H1 (cell line): Measurements from ENCODE around the gene PDZD8. TPM values are rescaled to one million over a fixed set of nuclear protein-coding genes. Genes with fewer than 3 reads are reported as not detected.
"Not testable (repeated sequence)": the region's sequence is repeated elsewhere in the genome, so short reads cannot be mapped to it uniquely, and the experiment has no call there.

Experiments
- CTCF ChIA-PET: fragments of 300-600 bp; sonication (Branson Sonifier 250); formaldehyde crosslinking; loops from one replicate; lab custom pipeline; 2021; ENCODE audit not compliant: partially characterized antibody; lab: Charles Lee
- POLR2A ChIA-PET: fragments of 300-600 bp; sonication (Branson Sonifier 250); formaldehyde crosslinking; loops from one replicate; lab custom pipeline; 2021; ENCODE audit warnings: inconsistent platforms; ENCODE audit not compliant: partially characterized antibody; lab: Charles Lee
- DNase-seq, 2 experiments: peaks; one replicate each; pipeline versions ENCODE4 v3.0.0 to v3.0.0-alpha.2; 2010 to 2022; ENCODE audit warnings: low spot score in 2 of 2, low read depth in 1 of 2, mixed read lengths in 1 of 2
- FAIRE-seq: peaks from 2 replicates; lab custom pipeline; 2011; peaks lifted over from hg19 to GRCh38; lab: Jason Lieb, UNC
- H2AFZ ChIP-seq: 2 replicates; pipeline ENCODE4 v1.8.1; 2012; ENCODE audit warnings: low read length, inconsistent platforms
- H2AK5ac ChIP-seq: 2 replicates; pipeline ENCODE4 v1.6.1; 2013; ENCODE audit warnings: low read depth, low read length
- H2BK120ac ChIP-seq: replicated peaks from 2 replicates; pipeline ENCODE3; 2013; ENCODE audit warnings: low read depth, low read length, inconsistent platforms
- H2BK12ac ChIP-seq: 2 replicates; pipeline ENCODE4 v1.6.1; 2013; ENCODE audit warnings: low read depth, low read length
- H2BK15ac ChIP-seq: 2 replicates; pipeline ENCODE4 v1.6.1; 2013; ENCODE audit warnings: low read length
- H2BK20ac ChIP-seq: 2 replicates; pipeline ENCODE4 v1.6.1; 2013; ENCODE audit warnings: low read length
- H2BK5ac ChIP-seq: 2 replicates; pipeline ENCODE4 v1.6.1; 2013; ENCODE audit warnings: low read depth, low read length
- H3K14ac ChIP-seq: 2 replicates; pipeline ENCODE4 v1.6.1; 2013; ENCODE audit warnings: inconsistent platforms; ENCODE audit not compliant: insufficient read length
- H3K18ac ChIP-seq: 2 replicates; pipeline ENCODE4 v1.6.1; 2013; ENCODE audit warnings: low read length; ENCODE audit errors: extremely low read depth
- H3K23ac ChIP-seq: 2 replicates; pipeline ENCODE4 v1.6.1; 2013; ENCODE audit warnings: inconsistent platforms; ENCODE audit not compliant: insufficient read length
- H3K23me2 ChIP-seq: 2 replicates; pipeline ENCODE4 v1.6.1; 2013; ENCODE audit warnings: low read depth, low read length
- H3K27ac ChIP-seq: 2 replicates; pipeline ENCODE4 v1.6.1; 2011; ENCODE audit warnings: low read depth, low read length, inconsistent platforms
- H3K27me3 ChIP-seq, 4 experiments: replicated peaks in 1 of 4; 1 replicate in 1 of 4; 2 replicates in 3 of 4; pipeline versions ENCODE4 v1.6.1 to v1.8.1; 2011 to 2013; ENCODE audit warnings: low read length in 3 of 4, mild to moderate bottlenecking in 3 of 4, inconsistent platforms in 2 of 4, mixed read lengths in 2 of 4, moderate library complexity in 1 of 4; ENCODE audit not compliant: control insufficient read depth in 3 of 4, insufficient read depth in 3 of 4; ENCODE audit errors: extremely low read depth in 1 of 4
- H3K36me3 ChIP-seq, 4 experiments: 2 replicates each; pipeline versions ENCODE4 v1.6.1 to v1.8.1; 2011 to 2013; ENCODE audit warnings: mild to moderate bottlenecking in 4 of 4, low read length in 3 of 4, moderate library complexity in 2 of 4, control low read depth in 1 of 4, inconsistent platforms in 1 of 4; ENCODE audit not compliant: insufficient read depth in 4 of 4, control insufficient read depth in 2 of 4
- H3K4ac ChIP-seq: replicated peaks from 2 replicates; pipeline ENCODE3; 2013; ENCODE audit warnings: low read length, low read depth, mixed read lengths, inconsistent platforms; ENCODE audit not compliant: insufficient read length
- H3K4me1 ChIP-seq, 4 experiments: replicated peaks in 1 of 4; 1 replicate in 1 of 4; 2 replicates in 3 of 4; pipeline versions ENCODE4 v1.6.1 to v1.8.1; 2011 to 2013; ENCODE audit warnings: low read length in 3 of 4, inconsistent platforms in 2 of 4, mixed read lengths in 1 of 4; ENCODE audit not compliant: insufficient read depth in 4 of 4, control insufficient read depth in 3 of 4
- H3K4me2 ChIP-seq, 2 experiments: 2 replicates each; pipeline versions ENCODE4 v1.6.1 to v1.8.1; 2011 to 2013; ENCODE audit warnings: low read depth in 2 of 2, low read length in 2 of 2, control low read depth in 1 of 2, inconsistent platforms in 1 of 2, mild to moderate bottlenecking in 1 of 2; ENCODE audit not compliant: insufficient read depth in 1 of 2
- H3K4me3 ChIP-seq, 4 experiments: fragments of 200-600, 300-600 bp in 1 of 4; sonication (generic), shearing (Covaris generic), sonication (Bioruptor Twin) in 1 of 4; 2 replicates each; pipeline versions ENCODE4 v1.5.1 to v1.8.1; 2011 to 2016; ENCODE audit warnings: low read length in 4 of 4, low read depth in 3 of 4, control low read depth in 2 of 4, inconsistent platforms in 2 of 4, mild to moderate bottlenecking in 2 of 4, mixed read lengths in 1 of 4, moderate library complexity in 1 of 4; ENCODE audit not compliant: insufficient read depth in 2 of 4; ENCODE audit errors: extremely low read depth in 1 of 4
- H3K56ac ChIP-seq: replicated peaks from 2 replicates; pipeline ENCODE3; 2013; ENCODE audit warnings: low read depth, mild to moderate bottlenecking, mixed read lengths, low read length, inconsistent platforms; ENCODE audit not compliant: insufficient read length
- H3K79me1 ChIP-seq: 2 replicates; pipeline ENCODE4 v1.6.1; 2013; ENCODE audit warnings: low read depth, low read length, control low read depth
- H3K79me2 ChIP-seq, 2 experiments: 2 replicates each; pipeline versions ENCODE4 v1.6.1 to v1.8.1; 2012 to 2013; ENCODE audit warnings: low read length in 2 of 2, mild to moderate bottlenecking in 2 of 2, inconsistent platforms in 1 of 2; ENCODE audit not compliant: insufficient read depth in 2 of 2, control insufficient read depth in 1 of 2
- H3K9ac ChIP-seq, 4 experiments: replicated peaks in 1 of 4; 1 replicate in 1 of 4; 2 replicates in 3 of 4; pipeline versions ENCODE4 v1.6.1 to v1.8.1; 2011 to 2013; ENCODE audit warnings: low read depth in 3 of 4, low read length in 3 of 4, control low read depth in 2 of 4, mild to moderate bottlenecking in 2 of 4, moderate library complexity in 2 of 4, inconsistent platforms in 1 of 4; ENCODE audit errors: extremely low read depth in 1 of 4
- H3K9me3 ChIP-seq, 2 experiments: 2 replicates each; pipeline versions ENCODE4 v1.6.1 to v1.8.1; 2012 to 2013; ENCODE audit warnings: mild to moderate bottlenecking in 2 of 2, moderate library complexity in 2 of 2, control low read depth in 1 of 2, inconsistent platforms in 1 of 2, low read depth in 1 of 2, low read length in 1 of 2, mixed read lengths in 1 of 2; ENCODE audit not compliant: insufficient read depth in 2 of 2
- H4K20me1 ChIP-seq, 2 experiments: replicated peaks in 1 of 2; 2 replicates each; pipeline versions ENCODE3 to v1.8.1; 2011 to 2013; ENCODE audit warnings: inconsistent platforms in 2 of 2, low read length in 2 of 2, mild to moderate bottlenecking in 1 of 2; ENCODE audit not compliant: insufficient read depth in 2 of 2, control insufficient read depth in 1 of 2
- H4K5ac ChIP-seq: 2 replicates; pipeline ENCODE4 v1.6.1; 2013; ENCODE audit warnings: low read length, low read depth, mixed read lengths, inconsistent platforms; ENCODE audit not compliant: insufficient read length
- H4K8ac ChIP-seq: 2 replicates; pipeline ENCODE4 v1.8.0; 2013; ENCODE audit warnings: mild to moderate bottlenecking, moderate library complexity, low read length, inconsistent platforms; ENCODE audit not compliant: insufficient read depth; ENCODE audit errors: extremely low read depth
- H4K91ac ChIP-seq: replicated peaks from 2 replicates; pipeline ENCODE3; 2013; ENCODE audit warnings: low read length, mixed read lengths, inconsistent platforms; ENCODE audit not compliant: insufficient read length
- WGBS, 2 experiments: shearing (Covaris generic) in 1 of 2; methylation state at CpG; one replicate each; pipeline versions ENCODE4 v1.1.6 to v1.1.7; 2013 to 2015; ENCODE audit warnings: low lambda C conversion rate in 2 of 2, mixed read lengths in 2 of 2, inconsistent platforms in 1 of 2, low coverage in 1 of 2, missing lambda C conversion rate in 1 of 2; ENCODE audit not compliant: insufficient replicate concordance in 2 of 2, insufficient coverage in 1 of 2, insufficient read length in 1 of 2; ENCODE audit errors: extremely low coverage in 1 of 2, missing lambda C conversion rate in 1 of 2; 5-methylcytosine and 5-hydroxymethylcytosine counted together
- polyA plus RNA-seq, 7 experiments: library from polyadenylated mRNA; depleted of rRNA in 3 of 7; stranded (reverse) in 5 of 7; unstranded in 2 of 7; fragments of >200 nt in 5 of 7; fragments of 200-250 nt in 2 of 7; gene quantifications; 1 replicate in 5 of 7; 2 replicates in 1 of 7; 4 replicates in 1 of 7; pipeline versions ENCODE4 v1.2.1 to v1.2.3, GENCODE V29; 2011 to 2013; ENCODE audit warnings: missing spikeins in 2 of 7, mixed read lengths in 2 of 7
- total RNA-seq: library from RNA; stranded (reverse); fragmentation: NEBNext Ultra II Directional; extraction: Animal tissue kit (Norgen Biotek cat#: 25700); gene quantifications from 2 replicates; pipeline ENCODE4 v1.2.1, GENCODE V29; 2021

Gene PDZD8
- total and polyA plus RNA-seq, 2 of the 8 experiments (the other 6 are each of a cell fraction or from before 2014, with no cell fraction given), result 10.9 to 50.1 TPM

- H4K20me1 ChIP-seq, H3K79me1 ChIP-seq, H3K18ac ChIP-seq, H2BK15ac ChIP-seq, FAIRE-seq, H2BK5ac ChIP-seq, H3K9ac ChIP-seq, H3K4me1 ChIP-seq, H2BK120ac ChIP-seq, H3K27me3 ChIP-seq, H3K56ac ChIP-seq, DNase-seq, H4K5ac ChIP-seq, H3K14ac ChIP-seq, H3K4me2 ChIP-seq, H4K91ac ChIP-seq, H2BK20ac ChIP-seq, H2AFZ ChIP-seq, H3K79me2 ChIP-seq, H2AK5ac ChIP-seq, H3K23me2 ChIP-seq, POLR2A ChIA-PET, H3K36me3 ChIP-seq, H2BK12ac ChIP-seq, H3K4me3 ChIP-seq, H3K23ac ChIP-seq, H3K27ac ChIP-seq, H3K4ac ChIP-seq, H4K8ac ChIP-seq: not testable (repeated sequence)
- peaks cover 6 to 13% of the 10 kb centered on the region in 2 experiments; a peak in 2 of 4 replicates for H3K9me3 ChIP-seq
- WGBS, 2 experiments, result 98% methylated on average over 3 of the region's 3 CpGs; no CpG with 5 or more reads in 1 of the 2 experiments
- CTCF ChIA-PET, result interaction anchor here (1.0 to 1.4 kb wide), 3 partner anchors 17 to 77 kb away, joined by 3 to 4 read pairs (median 4); no protein-coding TSS in a partner anchor
Observed at GRCh38 chr10:117303451-117303850, 71.8 kb downstream of the PDZD8 start.
